ENCODE results near the gene DCXR.

DCXR gene

GRCh38 chr17:82031303-82031884 is 6.1 kb downstream of the DCXR start, which contains the start of gene RAC3:
Gene RAC3, plus strand, starts transcription at chr17:82031678. Its CDS starts 84 bp downstream, at chr17:82031762.
- Histone ChIP-seq H3K4me3 (ENCODE audit: low read depth in 1 of 2, low read length in 1 of 2) (peak within 1 kb of the TSS; percentile 58 to 64), H3K9me3 (no peaks in the 10 kb centered on the region), H3K27me3 (peaks cover 24% of the 10 kb centered on the region), H3K4me1 (ENCODE audit: control insufficient read depth in 1 of 2, insufficient read depth in 1 of 2, low read depth in 1 of 2, low read length in 1 of 2) (peaks cover 27 to 35% of the 10 kb centered on the region in 2 experiments), H3K36me3 (no peaks in the 10 kb centered on the region), H3K27ac (peak within 1 kb of the TSS; percentile 41)
- TF ChIP-seq, protein P1, sequence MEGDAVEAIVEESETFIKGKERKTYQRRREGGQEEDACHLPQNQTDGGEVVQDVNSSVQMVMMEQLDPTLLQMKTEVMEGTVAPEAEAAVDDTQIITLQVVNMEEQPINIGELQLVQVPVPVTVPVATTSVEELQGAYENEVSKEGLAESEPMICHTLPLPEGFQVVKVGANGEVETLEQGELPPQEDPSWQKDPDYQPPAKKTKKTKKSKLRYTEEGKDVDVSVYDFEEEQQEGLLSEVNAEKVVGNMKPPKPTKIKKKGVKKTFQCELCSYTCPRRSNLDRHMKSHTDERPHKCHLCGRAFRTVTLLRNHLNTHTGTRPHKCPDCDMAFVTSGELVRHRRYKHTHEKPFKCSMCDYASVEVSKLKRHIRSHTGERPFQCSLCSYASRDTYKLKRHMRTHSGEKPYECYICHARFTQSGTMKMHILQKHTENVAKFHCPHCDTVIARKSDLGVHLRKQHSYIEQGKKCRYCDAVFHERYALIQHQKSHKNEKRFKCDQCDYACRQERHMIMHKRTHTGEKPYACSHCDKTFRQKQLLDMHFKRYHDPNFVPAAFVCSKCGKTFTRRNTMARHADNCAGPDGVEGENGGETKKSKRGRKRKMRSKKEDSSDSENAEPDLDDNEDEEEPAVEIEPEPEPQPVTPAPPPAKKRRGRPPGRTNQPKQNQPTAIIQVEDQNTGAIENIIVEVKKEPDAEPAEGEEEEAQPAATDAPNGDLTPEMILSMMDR (IDR thresholded peaks at IDR 0.05) = no peak

DNA sequence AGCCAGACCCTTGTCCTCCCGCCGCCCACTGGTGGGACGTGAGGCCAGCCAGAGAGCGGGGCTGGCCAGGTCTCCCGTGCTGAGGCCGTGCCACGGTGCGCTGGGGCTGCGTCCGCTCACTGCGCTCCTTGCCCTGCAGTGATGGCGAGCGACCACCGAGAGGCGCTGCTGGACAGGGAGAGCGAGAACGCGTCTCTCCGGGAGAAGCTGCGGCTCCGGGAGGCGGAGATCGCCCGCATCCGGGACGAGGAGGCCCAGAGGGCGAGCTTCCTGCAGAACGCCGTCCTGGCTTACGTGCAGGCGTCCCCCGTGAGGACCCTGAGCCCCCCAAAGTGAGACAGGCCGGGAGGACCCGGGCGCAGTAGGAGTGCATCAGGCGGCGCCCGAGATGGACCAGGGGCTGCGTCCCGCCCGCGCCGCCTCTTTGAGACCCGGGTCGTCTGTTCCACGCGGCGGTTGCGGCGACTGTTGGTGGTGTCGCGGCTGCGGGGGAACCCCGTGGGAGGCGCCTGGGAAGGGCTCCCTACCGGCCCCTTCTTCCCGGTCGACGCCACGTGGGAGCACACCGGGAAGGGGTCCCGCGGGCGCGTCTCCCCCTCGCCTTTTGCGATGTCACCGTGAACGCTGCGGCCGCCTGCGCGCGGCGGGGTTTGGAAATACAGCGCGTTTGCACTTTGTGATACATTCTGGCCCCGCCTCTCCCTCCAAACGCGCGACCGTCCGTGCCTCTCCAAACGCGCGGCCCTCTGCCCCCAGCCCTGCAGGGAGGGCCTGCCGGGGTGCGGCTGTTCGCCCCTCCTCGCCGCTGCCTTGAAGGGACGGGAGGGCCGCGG is 6.8 kb downstream of the DCXR start:
- Histone ChIP-seq H3K4me3 (ENCODE audit: low read depth in 1 of 2, low read length in 1 of 2) (peak overlapping the region; percentile 58 to 64), H3K4me1 (ENCODE audit: control insufficient read depth in 1 of 2, insufficient read depth in 1 of 2, low read depth in 1 of 2, low read length in 1 of 2) (peaks cover 20 to 28% of the 10 kb centered on the region in 2 experiments), H3K36me3 (no peaks in the 10 kb centered on the region), H3K9me3 (no peaks in the 10 kb centered on the region), H3K27me3 (peaks cover 24% of the 10 kb centered on the region), H3K27ac (peak overlapping the region; percentile 41)
- TF ChIP-seq, protein P1 (IDR thresholded peaks at IDR 0.05) = peak; percentile 97

GRCh38 chr17:82029990-82030469 is 7.5 kb downstream of the DCXR start:
- TF ChIP-seq, protein P1 (IDR thresholded peaks at IDR 0.05) = no peak
- no peaks in the 10 kb centered on the region for H3K9me3 ChIP-seq
- H3K4me3 ChIP-seq (ENCODE audit: low read depth in 1 of 2, low read length in 1 of 2) = peak overlapping the region; percentile 58 to 64
- H3K27me3 ChIP-seq = peaks cover 24% of the 10 kb centered on the region
- no peak overlapping the region for H3K27ac ChIP-seq
- H3K36me3 ChIP-seq = no peaks in the 10 kb centered on the region
- peaks cover 18 to 26% of the 10 kb centered on the region in 2 experiments for H3K4me1 ChIP-seq (ENCODE audit: control insufficient read depth in 1 of 2, insufficient read depth in 1 of 2, low read depth in 1 of 2, low read length in 1 of 2)

DNA sequence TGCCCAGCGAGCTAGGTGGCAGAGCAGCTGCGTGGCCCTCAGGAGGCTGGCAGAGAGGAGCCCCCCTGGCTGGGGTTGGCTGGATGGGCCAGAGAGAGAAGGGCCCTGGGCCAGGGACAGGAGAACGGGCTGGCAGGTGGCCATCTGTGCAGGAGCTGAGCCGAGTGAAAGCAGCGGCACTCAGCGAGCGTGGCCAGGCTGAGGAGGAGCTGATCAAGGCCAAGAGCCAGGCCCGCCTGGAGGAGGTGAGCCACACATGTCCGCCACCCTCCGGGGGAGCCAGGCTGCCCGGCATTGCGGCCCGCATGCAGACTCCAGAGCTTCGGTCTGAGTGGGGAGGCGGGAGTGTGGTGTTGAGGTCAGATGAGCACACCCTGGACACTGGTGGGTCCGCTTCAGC is 8.1 kb downstream of the DCXR start:
- Histone ChIP-seq H3K4me1 (ENCODE audit: control insufficient read depth in 1 of 2, insufficient read depth in 1 of 2, low read depth in 1 of 2, low read length in 1 of 2) (peaks cover 18 to 26% of the 10 kb centered on the region in 2 experiments), H3K27ac (no peak overlapping the region), H3K4me3 (ENCODE audit: low read depth in 1 of 2, low read length in 1 of 2) (no peak overlapping the region), H3K36me3 (no peaks in the 10 kb centered on the region), H3K27me3 (peaks cover 24% of the 10 kb centered on the region), H3K9me3 (no peaks in the 10 kb centered on the region)
- TF ChIP-seq, protein P1 (IDR thresholded peaks at IDR 0.05) = no peak

DNA sequence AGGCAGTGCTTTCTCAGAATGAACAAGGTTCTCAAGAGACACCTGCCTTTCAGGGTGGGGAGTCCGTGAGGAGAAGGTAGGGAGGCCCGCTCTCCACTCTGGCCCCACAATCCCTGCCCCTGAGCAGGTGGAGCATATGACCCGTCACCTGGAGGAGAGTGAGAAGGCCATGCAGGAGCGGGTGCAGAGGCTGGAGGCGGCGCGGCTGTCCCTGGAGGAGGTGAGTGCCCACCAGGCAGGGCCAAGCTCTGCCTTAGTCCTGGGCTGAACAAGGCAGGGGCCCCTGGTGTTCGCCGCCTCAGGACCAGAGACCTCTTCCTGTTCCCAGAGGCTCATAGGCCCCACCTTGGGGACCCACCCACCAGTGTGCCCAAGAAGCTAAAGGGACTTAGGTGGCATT is 8.5 kb downstream of the DCXR start:
- Histone ChIP-seq H3K27me3 (peaks cover 24% of the 10 kb centered on the region), H3K9me3 (no peaks in the 10 kb centered on the region), H3K36me3 (no peaks in the 10 kb centered on the region), H3K4me3 (ENCODE audit: low read depth in 1 of 2, low read length in 1 of 2) (no peak overlapping the region), H3K27ac (no peak overlapping the region), H3K4me1 (ENCODE audit: control insufficient read depth in 1 of 2, insufficient read depth in 1 of 2, low read depth in 1 of 2, low read length in 1 of 2) (peaks cover 21 to 28% of the 10 kb centered on the region in 2 experiments)
- TF ChIP-seq, protein P1 (IDR thresholded peaks at IDR 0.05) = no peak
